Esophagus squamous epithelium (tissue), 5 donors: ENCODE measurements around the gene INO80E. TPM values are rescaled to one million over a fixed set of nuclear protein-coding genes. Genes with fewer than 3 reads are reported as not detected.

Experiments
- DNase-seq: peaks from one replicate; lab custom pipeline; 2025; lab: John Stamatoyannopoulos, UW
- H3K27ac ChIP-seq, 4 donors: fragments of 200-600 bp; sonication (generic); one replicate each; pipeline ENCODE4 v1.5.1; 2016 to 2019; ENCODE audit warnings: mild to moderate bottlenecking in 1 of 4
- H3K27me3 ChIP-seq, 4 donors: fragments of 200-600 bp; sonication (generic); 1 replicate in 3 of 4; 2 replicates in 1 of 4; pipeline versions ENCODE4 v1.5.1 to v1.6.0; 2017 to 2021; ENCODE audit warnings: antibody characterized with exemption in 1 of 4
- H3K36me3 ChIP-seq, 3 donors: fragments of 200-600 bp; sonication (generic); one replicate each; pipeline ENCODE4 v1.5.1; 2016 to 2019
- H3K4me1 ChIP-seq, 3 donors: fragments of 200-600 bp; sonication (generic); one replicate each; pipeline ENCODE4 v1.5.1; 2017 to 2019
- H3K4me3 ChIP-seq, 4 donors: fragments of 200-600 bp; sonication (generic); 1 replicate in 3 of 4; 2 replicates in 1 of 4; pipeline ENCODE4 v1.5.1; 2016 to 2019; ENCODE audit warnings: mild to moderate bottlenecking in 2 of 4, moderate library complexity in 1 of 4
- H3K9me3 ChIP-seq, 3 donors: fragments of 200-600 bp; sonication (generic); one replicate each; pipeline ENCODE4 v1.5.1; 2016 to 2019
- CTCF ChIP-seq, 6 experiments: fragments of 450-650 bp in 4 of 6; fragments of 200-600 bp in 2 of 6; sonication (generic) in 2 of 6; IDR thresholded peaks; one replicate each; pipeline ENCODE4 v1.5.1; 2016 to 2019; ENCODE audit warnings: antibody characterized with exemption in 6 of 6, mild to moderate bottlenecking in 4 of 6, moderate library complexity in 4 of 6
- POLR2A ChIP-seq, 4 donors: fragments of 450-650 bp; IDR thresholded peaks; one replicate each; pipeline ENCODE4 v1.6.1; 2017; ENCODE audit warnings: antibody characterized with exemption in 4 of 4, mild to moderate bottlenecking in 4 of 4, moderate library complexity in 3 of 4
- WGBS, 2 donors: methylation state at CpG; one replicate each; pipeline ENCODE4 v1.1.5; 2018; 5-methylcytosine and 5-hydroxymethylcytosine counted together
- intact Hi-C: fragments of 100-400 bp; cut with DNase I; formaldehyde crosslinking; loops from one replicate; pipeline ENCODE4 v1.15.0; 2022
- total RNA-seq, 4 donors: library from RNA; depleted of rRNA; stranded (reverse); fragments of >200 nt; gene quantifications; one replicate each; pipeline ENCODE4 v1.1.0, GENCODE V29; 2016
- donor health status: DM: yes; HTN: yes; CAD: no.

The INO80E gene
- total RNA-seq, 4 donors from 2014 or later = 34.3 to 59.9 (median 48.0) TPM

GRCh38 chr16:30024451-30024850, 28.4 kb downstream of the INO80E start:
- Histone ChIP-seq H3K4me1 (peaks cover 0 to 15% (median 9%) of the 10 kb centered on the region in 3 donors), H3K27ac (no peak overlapping the region), H3K9me3 (no peaks in the 10 kb centered on the region), H3K27me3 (peaks cover 0 to 57% (median 0%) of the 10 kb centered on the region in 4 donors), H3K36me3 (no peaks in the 10 kb centered on the region), H3K4me3 (no peak overlapping the region)
- no peak for DNase-seq
- 60 to 67% methylated on average over 1 to 12 of the region's 16 CpGs for WGBS, 2 donors
- intact Hi-C loops = no loop called here
- no peak for TF ChIP-seq CTCF (IDR thresholded peaks at IDR 0.05)
- TF ChIP-seq POLR2A (IDR thresholded peaks at IDR 0.05) = no peak

DNA sequence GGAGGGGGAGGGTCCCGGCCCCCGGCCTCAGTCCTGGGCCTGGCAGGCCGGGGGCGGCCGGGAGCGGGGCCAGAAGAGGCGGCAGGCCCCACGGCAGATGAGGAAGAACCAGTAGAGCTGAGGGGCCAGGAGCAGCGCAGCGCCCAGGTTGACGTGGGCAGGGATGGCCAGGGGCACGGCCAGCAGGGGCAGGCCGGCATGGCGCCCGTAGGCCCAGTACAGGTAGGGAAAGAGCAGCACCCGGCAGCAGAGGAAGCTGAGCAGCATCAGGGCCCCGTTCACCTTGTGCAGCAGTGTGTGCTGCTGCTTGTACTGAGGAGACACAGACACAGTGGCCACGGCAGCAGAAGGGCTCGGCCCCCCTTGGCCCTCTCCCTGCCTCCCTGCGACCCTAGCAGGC, 29.1 kb downstream of the INO80E start:
- intact Hi-C loops = loop anchor here (5.0 kb wide), 1 partner anchor 328 kb away; no protein-coding TSS in a partner anchor
- no peak for DNase-seq
- WGBS, 2 donors = 41 to 43% methylated on average over 3 to 9 of the region's 20 CpGs

DNA sequence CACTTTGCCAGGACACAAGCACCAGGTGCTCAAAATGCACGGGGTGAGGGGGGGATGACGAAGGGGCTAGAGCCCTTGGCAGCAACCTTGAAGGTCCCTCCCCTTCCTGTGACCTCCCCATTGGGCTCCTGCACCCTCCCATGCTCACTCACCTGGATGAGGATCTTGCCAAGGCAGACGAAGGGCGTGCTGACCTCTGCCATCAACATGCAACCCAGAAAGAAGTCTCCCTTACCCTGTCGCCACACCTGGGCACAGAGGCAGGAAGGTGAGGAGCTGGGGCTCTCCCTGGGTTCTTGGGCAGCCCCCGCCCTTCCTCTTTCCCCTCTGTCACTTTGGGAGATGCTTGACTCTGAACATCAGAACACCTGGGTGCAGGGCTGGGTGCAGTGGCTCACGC, 29.5 kb downstream of the INO80E start:
- no peak for DNase-seq
- H3K9me3 ChIP-seq = no peaks in the 10 kb centered on the region
- H3K4me3 ChIP-seq = no peak overlapping the region
- H3K36me3 ChIP-seq = no peaks in the 10 kb centered on the region
- H3K27me3 ChIP-seq = peaks cover 0 to 68% (median 5%) of the 10 kb centered on the region in 4 donors
- intact Hi-C loops = loop anchor here (5.0 kb wide), 1 partner anchor 328 kb away; no protein-coding TSS in a partner anchor
- H3K4me1 ChIP-seq = peaks cover 2 to 14% (median 9%) of the 10 kb centered on the region in 3 donors
- TF ChIP-seq POLR2A (IDR thresholded peaks at IDR 0.05) (no peak), CTCF (IDR thresholded peaks at IDR 0.05) (no peak)
- no peak overlapping the region for H3K27ac ChIP-seq
- WGBS, 2 donors = 45% methylated on average over 2 of the region's 7 CpGs; no CpG with 5 or more reads in 1 of the 2 donors

More for the DNA sequence above, 29.1 kb downstream of the INO80E start:
- H3K27ac ChIP-seq = no peak overlapping the region
- peaks cover 0 to 64% (median 1%) of the 10 kb centered on the region in 4 donors for H3K27me3 ChIP-seq
- TF ChIP-seq POLR2A (IDR thresholded peaks at IDR 0.05) = no peak
- TF ChIP-seq CTCF (IDR thresholded peaks at IDR 0.05) = no peak
- H3K4me1 ChIP-seq = peaks cover 0 to 15% (median 9%) of the 10 kb centered on the region in 3 donors
- H3K36me3 ChIP-seq = no peaks in the 10 kb centered on the region
- no peak overlapping the region for H3K4me3 ChIP-seq
- H3K9me3 ChIP-seq = no peaks in the 10 kb centered on the region

DNA sequence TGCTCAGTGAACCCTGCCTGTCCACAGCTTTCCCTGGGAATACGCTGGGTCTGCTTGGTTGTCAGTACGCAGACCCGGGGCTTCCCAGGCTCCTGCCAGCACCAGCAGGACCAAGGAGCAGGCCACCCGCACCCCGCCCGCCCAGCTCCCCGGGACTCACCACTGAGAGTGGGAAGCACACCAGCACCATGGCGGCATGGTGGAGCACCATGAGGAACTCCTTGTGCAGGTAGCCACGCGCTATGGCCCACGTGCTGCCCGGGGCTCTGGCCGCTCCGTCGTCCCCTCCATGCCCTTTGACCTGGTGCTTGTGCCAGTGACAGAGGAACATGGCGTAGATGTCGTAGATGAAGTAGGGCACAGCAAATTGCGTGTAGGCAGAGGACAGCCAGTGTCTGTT, 30.4 kb downstream of the INO80E start:
- Histone ChIP-seq H3K27me3 (peaks cover 0 to 77% (median 9%) of the 10 kb centered on the region in 4 donors), H3K4me3 (no peak overlapping the region), H3K27ac (no peak overlapping the region), H3K9me3 (no peaks in the 10 kb centered on the region), H3K36me3 (no peaks in the 10 kb centered on the region), H3K4me1 (peaks cover 9 to 14% (median 10%) of the 10 kb centered on the region in 3 donors)
- WGBS, 2 donors = 64 to 80% methylated on average over 1 to 2 of the region's 18 CpGs
- TF ChIP-seq CTCF (IDR thresholded peaks at IDR 0.05) (no peak), POLR2A (IDR thresholded peaks at IDR 0.05) (no peak)
- intact Hi-C loops = loop anchor here (5.0 kb wide), 1 partner anchor 329 kb away; no protein-coding TSS in a partner anchor
- no peak for DNase-seq

- Histone ChIP-seq H3K36me3 (no peaks in the 10 kb centered on the region), H3K9me3 (no peaks in the 10 kb centered on the region), H3K27me3 (peaks cover 0 to 90% (median 17%) of the 10 kb centered on the region in 4 donors), H3K4me3 (no peak overlapping the region), H3K4me1 (peaks cover 6 to 14% (median 11%) of the 10 kb centered on the region in 3 donors), H3K27ac (no peak overlapping the region)
- intact Hi-C loops = loop anchor here (5.0 kb wide), 1 partner anchor 331 kb away; no protein-coding TSS in a partner anchor
- WGBS, 2 donors = 36 to 37% methylated on average over 12 to 13 of the region's 13 CpGs
- no peak for DNase-seq
- TF ChIP-seq CTCF (IDR thresholded peaks at IDR 0.05) (no peak), POLR2A (IDR thresholded peaks at IDR 0.05) (no peak)
Observed at GRCh38 chr16:30027588-30028437, 31.8 kb downstream of the INO80E start.
